Measurements from ENCODE around the gene AKT3.

DNA sequence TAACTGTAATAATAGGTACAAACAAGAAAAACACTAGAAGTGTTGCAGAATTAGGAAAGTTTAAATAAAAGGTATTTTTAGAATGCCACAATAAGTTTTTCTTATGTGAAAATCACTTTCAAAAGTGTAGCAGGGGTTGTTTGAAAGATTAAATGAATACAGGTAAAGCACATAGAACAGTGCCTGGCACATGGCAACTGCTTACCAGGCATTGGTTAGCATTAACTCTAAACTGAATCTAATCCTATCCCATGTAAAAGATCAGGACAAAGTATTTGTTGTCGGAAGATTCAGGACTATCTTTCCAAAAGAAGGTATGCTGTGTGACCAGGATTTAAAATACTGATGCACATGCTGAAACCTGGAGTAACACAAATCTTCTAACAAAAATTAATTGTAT, 3.3 kb downstream of the AKT3 start:
- TF ChIP-seq, protein P1, sequence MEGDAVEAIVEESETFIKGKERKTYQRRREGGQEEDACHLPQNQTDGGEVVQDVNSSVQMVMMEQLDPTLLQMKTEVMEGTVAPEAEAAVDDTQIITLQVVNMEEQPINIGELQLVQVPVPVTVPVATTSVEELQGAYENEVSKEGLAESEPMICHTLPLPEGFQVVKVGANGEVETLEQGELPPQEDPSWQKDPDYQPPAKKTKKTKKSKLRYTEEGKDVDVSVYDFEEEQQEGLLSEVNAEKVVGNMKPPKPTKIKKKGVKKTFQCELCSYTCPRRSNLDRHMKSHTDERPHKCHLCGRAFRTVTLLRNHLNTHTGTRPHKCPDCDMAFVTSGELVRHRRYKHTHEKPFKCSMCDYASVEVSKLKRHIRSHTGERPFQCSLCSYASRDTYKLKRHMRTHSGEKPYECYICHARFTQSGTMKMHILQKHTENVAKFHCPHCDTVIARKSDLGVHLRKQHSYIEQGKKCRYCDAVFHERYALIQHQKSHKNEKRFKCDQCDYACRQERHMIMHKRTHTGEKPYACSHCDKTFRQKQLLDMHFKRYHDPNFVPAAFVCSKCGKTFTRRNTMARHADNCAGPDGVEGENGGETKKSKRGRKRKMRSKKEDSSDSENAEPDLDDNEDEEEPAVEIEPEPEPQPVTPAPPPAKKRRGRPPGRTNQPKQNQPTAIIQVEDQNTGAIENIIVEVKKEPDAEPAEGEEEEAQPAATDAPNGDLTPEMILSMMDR (IDR thresholded peaks at IDR 0.05): no peak
- TF ChIP-seq POLR2A (IDR thresholded peaks at IDR 0.05): no peak

Data from thyroid gland (tissue), 4 donors.